Sigmoid colon (tissue), 7 donors: Measurements from ENCODE around the gene KRTAP2-3. TPM values are rescaled to one million over a fixed set of nuclear protein-coding genes. Genes with fewer than 3 reads are reported as not detected.
"Not testable (repeated sequence)": the region's sequence is repeated elsewhere in the genome, so short reads cannot be mapped to it uniquely, and the experiment has no call there.

Experiments
- DNase-seq: peaks from one replicate; pipeline ENCODE4 v3.0.0-alpha.2; 2019
- H3K27ac ChIP-seq, 4 donors: fragments of 200-600 bp; sonication (generic); one replicate each; pipeline ENCODE4 v1.5.1; 2016 to 2019; ENCODE audit warnings: mild to moderate bottlenecking in 1 of 4
- H3K27me3 ChIP-seq, 3 donors: fragments of 200-600 bp; sonication (generic); one replicate each; pipeline ENCODE4 v1.5.1; 2019; ENCODE audit warnings: mild to moderate bottlenecking in 1 of 3
- H3K36me3 ChIP-seq, 4 donors: fragments of 200-600 bp; sonication (generic); one replicate each; pipeline ENCODE4 v1.5.1; 2016 to 2019
- H3K4me1 ChIP-seq, 4 donors: fragments of 200-600 bp; sonication (generic); one replicate each; pipeline ENCODE4 v1.5.1; 2017 to 2019
- H3K4me3 ChIP-seq, 4 donors: fragments of 200-600 bp; sonication (generic); one replicate each; pipeline ENCODE4 v1.5.1; 2017 to 2019; ENCODE audit warnings: mild to moderate bottlenecking in 2 of 4, moderate library complexity in 1 of 4
- H3K9me3 ChIP-seq, 4 donors: fragments of 200-600 bp in 3 of 4; sonication (generic) in 3 of 4; one replicate each; pipeline versions ENCODE4 v1.5.1 to v1.6.1; 2013 to 2019
- EP300 ChIP-seq, 4 donors: sonication (generic); formaldehyde crosslinking; IDR thresholded peaks; one replicate each; pipeline ENCODE4 v1.6.1; 2017; ENCODE audit warnings: antibody characterized with exemption in 4 of 4
- POLR2A ChIP-seq, 2 donors: fragments of 450-650 bp; IDR thresholded peaks; one replicate each; pipeline ENCODE4 v1.6.1; 2016; ENCODE audit warnings: antibody characterized with exemption in 2 of 2, mild to moderate bottlenecking in 2 of 2, moderate library complexity in 2 of 2
- POLR2AphosphoS5 ChIP-seq, 4 donors: sonication (generic); formaldehyde crosslinking; IDR thresholded peaks; one replicate each; pipeline ENCODE4 v1.6.1; 2017; ENCODE audit warnings: antibody characterized with exemption in 4 of 4
- WGBS, 2 donors: extraction: QIAGEN DNeasy Blood & Tissue Kit; methylation state at CpG; one replicate each; pipeline ENCODE4 v1.1.7; 2013; 5-methylcytosine and 5-hydroxymethylcytosine counted together
- intact Hi-C: fragments of 100-400 bp; cut with DNase I; formaldehyde crosslinking; loops from one replicate; pipeline ENCODE4 v1.15.1; 2023
- polyA plus RNA-seq, 3 donors: library from polyadenylated mRNA; stranded (reverse); fragments of 200-250 nt; gene quantifications; one replicate each; pipeline ENCODE4 v1.2.3, GENCODE V29; 2013
- total RNA-seq, 4 donors: library from RNA; depleted of rRNA; stranded (reverse); fragments of >200 nt; gene quantifications; one replicate each; pipeline ENCODE4 v1.1.0, GENCODE V29; 2016
- TF ChIP-seq, protein P1 (sequence below), 4 experiments: fragments of 450-650 bp in 3 of 4; fragments of 200-600 bp in 1 of 4; IDR thresholded peaks; one replicate each; pipeline ENCODE4 v1.5.1; 2016 to 2019; ENCODE audit warnings: antibody characterized with exemption in 4 of 4, mild to moderate bottlenecking in 3 of 4, moderate library complexity in 2 of 4
- donor health status: healthy with polysubstance abuse.
- donor health status: Bipolar disorder and iron deficiency.
- donor health status: healthy.

Gene KRTAP2-3
- total and polyA plus RNA-seq, 7 donors = not detected

DNA sequence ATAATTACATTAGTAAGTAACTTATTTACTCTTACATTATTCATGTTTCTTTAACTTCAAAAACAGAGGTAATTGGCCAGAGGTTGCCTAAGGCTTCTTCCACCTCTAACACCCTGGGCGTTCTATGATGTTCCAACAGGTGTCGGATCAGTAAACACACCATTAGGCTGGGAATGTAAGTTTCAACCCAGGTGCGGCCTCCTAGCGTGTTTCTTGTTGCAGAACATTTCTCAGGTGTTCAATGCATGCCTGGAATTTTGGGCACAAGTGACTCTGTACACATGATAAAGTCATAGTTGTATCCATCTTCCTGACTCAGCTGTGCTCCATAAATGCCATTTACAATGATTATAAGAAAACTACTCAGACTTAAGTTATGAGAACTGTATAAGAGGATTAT lies 5.9 kb downstream of the KRTAP2-3 start:
- Histone ChIP-seq H3K36me3 (no peaks in the 10 kb centered on the region), H3K27ac (no peak overlapping the region), H3K27me3 (peaks cover 0 to 8% (median 0%) of the 10 kb centered on the region in 3 donors), H3K4me1 (no peaks in the 10 kb centered on the region), H3K4me3 (no peak overlapping the region), H3K9me3 (no peaks in the 10 kb centered on the region)
- 91% methylated on average over 4 of the region's 4 CpGs for WGBS, 2 donors
- no peak for DNase-seq
- no peak for TF ChIP-seq POLR2A (IDR thresholded peaks at IDR 0.05)
- TF ChIP-seq, protein P1, sequence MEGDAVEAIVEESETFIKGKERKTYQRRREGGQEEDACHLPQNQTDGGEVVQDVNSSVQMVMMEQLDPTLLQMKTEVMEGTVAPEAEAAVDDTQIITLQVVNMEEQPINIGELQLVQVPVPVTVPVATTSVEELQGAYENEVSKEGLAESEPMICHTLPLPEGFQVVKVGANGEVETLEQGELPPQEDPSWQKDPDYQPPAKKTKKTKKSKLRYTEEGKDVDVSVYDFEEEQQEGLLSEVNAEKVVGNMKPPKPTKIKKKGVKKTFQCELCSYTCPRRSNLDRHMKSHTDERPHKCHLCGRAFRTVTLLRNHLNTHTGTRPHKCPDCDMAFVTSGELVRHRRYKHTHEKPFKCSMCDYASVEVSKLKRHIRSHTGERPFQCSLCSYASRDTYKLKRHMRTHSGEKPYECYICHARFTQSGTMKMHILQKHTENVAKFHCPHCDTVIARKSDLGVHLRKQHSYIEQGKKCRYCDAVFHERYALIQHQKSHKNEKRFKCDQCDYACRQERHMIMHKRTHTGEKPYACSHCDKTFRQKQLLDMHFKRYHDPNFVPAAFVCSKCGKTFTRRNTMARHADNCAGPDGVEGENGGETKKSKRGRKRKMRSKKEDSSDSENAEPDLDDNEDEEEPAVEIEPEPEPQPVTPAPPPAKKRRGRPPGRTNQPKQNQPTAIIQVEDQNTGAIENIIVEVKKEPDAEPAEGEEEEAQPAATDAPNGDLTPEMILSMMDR (IDR thresholded peaks at IDR 0.05) = no peak
- no peak for TF ChIP-seq POLR2AphosphoS5 (IDR thresholded peaks at IDR 0.05)
- TF ChIP-seq EP300 (IDR thresholded peaks at IDR 0.05) = no peak
- intact Hi-C loops = no loop called here

DNA sequence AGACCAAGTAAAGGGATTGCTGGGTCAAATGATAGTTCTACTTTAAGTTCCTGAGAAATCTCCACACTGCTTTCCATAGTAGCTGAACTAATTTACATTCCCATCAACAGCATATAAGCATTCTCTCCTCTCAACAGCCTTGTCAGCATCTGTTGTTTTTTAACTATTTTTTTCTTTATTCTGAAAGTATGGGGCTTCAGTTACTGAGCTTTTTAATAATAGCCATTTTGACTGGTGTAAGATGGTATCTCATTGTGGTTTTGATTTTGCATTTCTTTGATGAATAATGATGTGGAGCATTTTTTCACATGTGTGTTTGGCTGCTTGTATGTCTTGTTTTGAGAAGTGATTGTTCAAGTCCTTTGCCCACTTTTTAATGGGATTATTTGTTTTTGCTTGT lies 7.3 kb downstream of the KRTAP2-3 start:
- no peaks in the 10 kb centered on the region for H3K36me3 ChIP-seq
- H3K9me3 ChIP-seq = no peaks in the 10 kb centered on the region
- H3K4me3 ChIP-seq = no peak overlapping the region
- no peak for DNase-seq
- no peak overlapping the region for H3K27ac ChIP-seq
- H3K27me3 ChIP-seq = peaks cover 0 to 19% (median 0%) of the 10 kb centered on the region in 3 donors
- TF ChIP-seq EP300 (IDR thresholded peaks at IDR 0.05) (no peak), POLR2AphosphoS5 (IDR thresholded peaks at IDR 0.05) (no peak), POLR2A (IDR thresholded peaks at IDR 0.05) (no peak)
- TF ChIP-seq, protein P1 (IDR thresholded peaks at IDR 0.05) = no peak
- H3K4me1 ChIP-seq = no peaks in the 10 kb centered on the region
- intact Hi-C loops = no loop called here

DNA sequence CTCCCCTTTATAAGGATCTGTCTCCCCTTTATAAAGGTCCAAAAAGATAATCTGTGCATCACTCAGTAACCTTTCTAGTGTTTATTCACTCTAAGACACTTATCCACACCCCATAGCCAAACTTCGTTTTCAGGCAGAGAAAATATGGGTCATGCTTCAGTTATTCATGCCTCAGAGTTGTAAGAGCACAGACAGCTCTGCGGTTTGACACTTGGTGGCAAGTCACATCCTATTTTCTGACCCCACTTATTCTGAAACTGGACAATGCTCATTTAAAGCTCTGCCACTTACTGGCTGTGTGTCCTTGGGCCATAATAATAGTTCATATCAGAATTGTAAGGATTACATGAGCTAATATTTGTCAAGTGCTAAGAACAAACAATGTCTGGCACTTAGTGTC lies 10.8 kb downstream of the KRTAP2-3 start:
- intact Hi-C loops = no loop called here
- Histone ChIP-seq H3K27me3 (peaks cover 0 to 24% (median 0%) of the 10 kb centered on the region in 3 donors), H3K9me3 (peaks cover 0 to 2% (median 0%) of the 10 kb centered on the region in 4 donors), H3K27ac (no peak overlapping the region), H3K36me3 (no peaks in the 10 kb centered on the region), H3K4me3 (no peak overlapping the region), H3K4me1 (no peaks in the 10 kb centered on the region)
- 39 to 59% methylated on average over 2 of the region's 2 CpGs for WGBS, 2 donors
- no peak for DNase-seq
- TF ChIP-seq POLR2AphosphoS5 (IDR thresholded peaks at IDR 0.05) (no peak), POLR2A (IDR thresholded peaks at IDR 0.05) (no peak), EP300 (IDR thresholded peaks at IDR 0.05) (no peak)
- TF ChIP-seq, protein P1 (IDR thresholded peaks at IDR 0.05) = no peak

DNA sequence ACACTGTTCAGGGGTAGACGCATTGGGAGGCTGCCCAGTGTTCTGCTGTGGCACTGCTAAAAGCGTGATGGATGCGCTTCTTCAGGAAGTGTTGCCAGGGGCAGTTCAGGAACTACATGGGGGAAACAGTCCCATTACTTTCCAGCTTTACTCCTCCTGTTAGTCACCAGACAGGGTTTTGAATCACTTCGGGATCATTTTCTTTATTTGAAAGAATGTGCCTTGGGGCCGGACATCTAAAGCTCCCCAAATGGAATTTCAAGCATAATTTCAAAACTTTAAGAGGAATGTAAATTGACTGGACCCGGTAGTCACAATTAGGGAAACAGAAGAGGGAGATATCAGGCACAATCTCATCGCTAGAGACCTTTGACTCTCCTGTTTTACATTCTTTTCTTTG lies 11.5 kb downstream of the KRTAP2-3 start:
- intact Hi-C loops = no loop called here
- Histone ChIP-seq H3K36me3 (no peaks in the 10 kb centered on the region), H3K9me3 (peaks cover 0 to 2% (median 0%) of the 10 kb centered on the region in 4 donors), H3K4me1 (no peaks in the 10 kb centered on the region), H3K4me3 (no peak overlapping the region), H3K27me3 (peaks cover 0 to 24% (median 0%) of the 10 kb centered on the region in 3 donors), H3K27ac (no peak overlapping the region)
- no peak for DNase-seq
- 73 to 76% methylated on average over 7 of the region's 7 CpGs for WGBS, 2 donors
- TF ChIP-seq EP300 (IDR thresholded peaks at IDR 0.05) (no peak), POLR2A (IDR thresholded peaks at IDR 0.05) (no peak), POLR2AphosphoS5 (IDR thresholded peaks at IDR 0.05) (no peak)
- TF ChIP-seq, protein P1 (IDR thresholded peaks at IDR 0.05) = no peak

DNA sequence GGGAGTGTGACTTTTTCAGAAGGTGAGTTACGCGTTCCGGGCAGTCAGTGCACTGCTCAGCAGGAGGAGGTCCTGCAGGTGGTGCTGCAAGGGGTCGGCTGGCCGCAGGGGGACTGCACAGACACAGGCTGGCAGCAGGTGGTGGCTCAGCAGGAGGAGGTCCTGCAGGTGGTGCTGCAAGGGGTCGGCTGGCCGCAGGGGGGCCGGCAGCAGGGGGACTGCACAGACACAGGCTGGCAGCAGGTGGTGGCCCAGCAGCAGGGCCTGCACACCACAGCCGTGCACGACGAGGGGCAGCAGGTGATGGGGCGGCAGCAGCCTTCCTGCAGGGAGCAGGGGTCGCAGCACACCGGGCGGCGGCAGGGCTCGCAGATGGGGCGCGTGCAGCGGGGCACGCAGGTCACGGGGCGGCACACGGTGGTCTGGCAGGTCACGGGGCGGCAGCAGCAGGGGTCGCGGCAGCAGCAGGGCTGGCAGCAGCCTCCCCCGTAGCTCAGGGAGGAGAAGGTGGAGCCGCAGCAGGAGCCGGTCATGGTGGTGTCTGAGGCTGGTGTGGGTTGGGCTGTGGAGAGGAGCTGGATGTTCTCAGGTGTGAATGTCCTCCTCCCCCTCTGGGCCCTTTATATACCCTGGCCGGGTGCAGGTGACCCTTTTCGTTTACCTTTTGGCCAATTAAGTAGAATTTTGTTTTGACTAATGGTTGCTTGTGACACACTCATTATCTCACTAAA lies 13.0 kb downstream of the KRTAP2-3 start, which contains the start of gene KRTAP2-1:
Gene KRTAP2-1, minus strand, starts transcription at position 582 of the 731 bp plus-strand sequence. Its CDS starts 49 bp downstream, at position 533.
- H3K36me3 ChIP-seq, H3K4me1 ChIP-seq, H3K4me3 ChIP-seq, H3K9me3 ChIP-seq, DNase-seq, intact Hi-C loops, H3K27ac ChIP-seq: not testable (repeated sequence)
- WGBS, 2 donors = 63 to 66% methylated on average over 10 of the region's 33 CpGs
- peaks cover 0 to 24% (median 0%) of the 10 kb centered on the region in 3 donors for H3K27me3 ChIP-seq
